WTC11 (cell line): ENCODE results near the gene FAHD1. TPM values are rescaled to one million over a fixed set of nuclear protein-coding genes. Genes with fewer than 3 reads are reported as not detected.

ENCODE experiments used
- ATAC-seq: fragments of 200-7000 bp; cut with Tn5 transposase; 2 replicates; pipeline ENCODE4 v1.10.0; 2021; ENCODE audit warnings: mild to moderate bottlenecking, moderate library complexity
- CTCF ChIA-PET: fragments of 300-600 bp; sonication (Branson Sonifier 250); formaldehyde crosslinking; loops from one replicate; lab custom pipeline; 2021; ENCODE audit warnings: antibody characterized with exemption; lab: Charles Lee
- POLR2A ChIA-PET: fragments of 350-600 bp; sonication (Branson Sonifier 250); formaldehyde crosslinking; loops from one replicate; lab custom pipeline; 2021; ENCODE audit warnings: antibody characterized with exemption; lab: Charles Lee
- DNase-seq: peaks from one replicate; pipeline ENCODE4 v3.0.0; 2021; ENCODE audit warnings: low spot score
- H3K27ac Mint-ChIP-seq: 2 replicates; pipeline ENCODE4 v1.8.0; 2021; ENCODE audit warnings: mixed read lengths
- H3K27me3 Mint-ChIP-seq: 2 replicates; pipeline ENCODE4 v1.8.0; 2021; ENCODE audit warnings: low read depth, mild to moderate bottlenecking, moderate library complexity, mixed read lengths
- H3K36me3 Mint-ChIP-seq: 2 replicates; pipeline ENCODE4 v1.8.0; 2021; ENCODE audit warnings: mixed read lengths
- H3K4me1 Mint-ChIP-seq: 2 replicates; pipeline ENCODE4 v1.8.0; 2022; ENCODE audit warnings: mixed read lengths
- H3K4me3 Mint-ChIP-seq: 2 replicates; pipeline ENCODE4 v1.8.0; 2021; ENCODE audit warnings: mild to moderate bottlenecking, moderate library complexity, mixed read lengths
- H3K9me3 Mint-ChIP-seq: 2 replicates; pipeline ENCODE4 v1.8.0; 2021; ENCODE audit warnings: mixed read lengths
- IRF2 ChIP-seq: sonication (generic); formaldehyde crosslinking; IDR thresholded peaks from 2 replicates; pipeline ENCODE4 v1.8.0; 2022; ENCODE audit warnings: low read depth, missing genetic modification reagents, borderline replicate concordance
- PRRX2 ChIP-seq: fragments of 250-450 bp; sonication (Bioruptor Pico); IDR thresholded peaks from 2 replicates; pipeline ENCODE4 v1.8.0; 2021; ENCODE audit warnings: mild to moderate bottlenecking
- RORB ChIP-seq: fragments of 250-450 bp; sonication (Bioruptor Pico); IDR thresholded peaks from 2 replicates; pipeline ENCODE4 v1.9.0; 2021; ENCODE audit warnings: mild to moderate bottlenecking
- ZBTB21 ChIP-seq: sonication (generic); formaldehyde crosslinking; IDR thresholded peaks from 2 replicates; pipeline ENCODE4 v1.8.1; 2023; ENCODE audit warnings: mild to moderate bottlenecking, missing genetic modification reagents, borderline replicate concordance
- ZNF121 ChIP-seq: sonication (generic); formaldehyde crosslinking; IDR thresholded peaks from 2 replicates; pipeline ENCODE4 v1.8.0; 2023; ENCODE audit warnings: missing genetic modification reagents
- ZNF138 ChIP-seq: sonication (generic); formaldehyde crosslinking; conservative IDR thresholded peaks from 2 replicates; pipeline ENCODE4 v1.8.1; 2022; ENCODE audit warnings: mild to moderate bottlenecking, moderate library complexity, missing genetic modification reagents
- ZNF281 ChIP-seq: sonication (generic); formaldehyde crosslinking; IDR thresholded peaks from 2 replicates; pipeline ENCODE4 v1.8.0; 2023; ENCODE audit warnings: mild to moderate bottlenecking, missing genetic modification reagents
- ZNF317 ChIP-seq: sonication (generic); formaldehyde crosslinking; IDR thresholded peaks from 2 replicates; pipeline ENCODE4 v1.8.1; 2023; ENCODE audit warnings: low read depth, mild to moderate bottlenecking, moderate library complexity, missing genetic modification reagents, borderline replicate concordance
- ZNF512 ChIP-seq: sonication (generic); formaldehyde crosslinking; IDR thresholded peaks from 2 replicates; pipeline ENCODE4 v1.8.1; 2022; ENCODE audit warnings: missing genetic modification reagents, borderline replicate concordance
- ZNF532 ChIP-seq: fragments of 250-450 bp; sonication (Bioruptor Pico); IDR thresholded peaks from 2 replicates; pipeline ENCODE4 v1.9.0; 2021; ENCODE audit warnings: mild to moderate bottlenecking, borderline replicate concordance
- ZSCAN18 ChIP-seq: fragments of 250-450 bp; sonication (Bioruptor Pico); IDR thresholded peaks from 2 replicates; pipeline ENCODE4 v2.1.2; 2022; ENCODE audit warnings: mild to moderate bottlenecking, moderate library complexity
- total RNA-seq: library from RNA; stranded (reverse); gene quantifications from 3 replicates; pipeline ENCODE4 v1.2.3, GENCODE V29; 2021
- TF ChIP-seq, protein P1 (sequence below): sonication (generic); formaldehyde crosslinking; IDR thresholded peaks from 2 replicates; pipeline ENCODE4 v1.8.0; 2023; ENCODE audit warnings: missing genetic modification reagents, mild to moderate bottlenecking, borderline replicate concordance
- TF ChIP-seq, protein P2 (sequence below): fragments of 250-450 bp; sonication (Bioruptor Pico); conservative IDR thresholded peaks from 2 replicates; pipeline ENCODE4 v1.9.0; 2021; ENCODE audit warnings: mild to moderate bottlenecking

Gene FAHD1
- total RNA-seq, 1 experiment from 2014 or later, result 14.3 TPM

- TF ChIP-seq ZNF121 (CRISPR knock-in tag) (no peak), ZNF532 (CRISPR knock-in tag) (no peak), ZNF281 (CRISPR knock-in tag) (no peak), PRRX2 (CRISPR knock-in tag) (no peak), ZNF512 (CRISPR knock-in tag) (no peak), ZNF138 (no peak), ZNF317 (CRISPR knock-in tag) (no peak)
- ChIA-PET CTCF (no interaction called here), POLR2A (no interaction called here)
- Mint-ChIP-seq H3K36me3 (peaks cover 6% of the 10 kb centered on the region), H3K9me3 (no peaks in the 10 kb centered on the region), H3K27ac (peak overlapping the region; percentile 65; the same call in 1 of the 2 replicates), H3K4me1 (0 out of 2 replicates have a peak, but pooled peaks cover 4% of the 10 kb centered on the region), H3K4me3 (no peak overlapping the region), H3K27me3 (no peaks in the 10 kb centered on the region)
- no peak for DNase-seq
- no peak for ATAC-seq
Measured at GRCh38 chr16:1818873-1819525, 8.0 kb upstream of the FAHD1 start.

DNA sequence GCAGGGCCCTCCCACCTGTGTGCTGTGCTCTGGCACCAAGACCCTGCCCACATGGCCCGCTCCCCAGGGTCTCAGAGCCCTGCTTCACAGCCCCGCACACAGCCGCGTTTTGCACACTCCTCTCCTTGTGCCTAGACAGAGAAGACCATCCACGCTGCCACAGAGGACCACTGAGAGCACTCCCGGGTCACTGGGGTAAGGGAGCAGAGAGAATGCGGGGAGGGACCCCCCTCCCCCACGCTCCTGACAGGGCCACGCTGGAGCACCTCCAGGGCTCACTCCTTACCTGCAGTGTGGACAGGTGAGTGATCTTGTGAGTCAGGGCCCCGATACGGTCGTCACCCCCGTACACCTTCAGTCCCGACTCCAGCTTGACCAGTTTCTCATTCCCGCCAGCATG is 7.4 kb upstream of the FAHD1 start:
- ChIA-PET POLR2A (no interaction called here), CTCF (no interaction called here)
- no peaks in the 10 kb centered on the region for H3K27me3 Mint-ChIP-seq
- H3K4me1 Mint-ChIP-seq, result 0 out of 2 replicates have a peak, but pooled peaks cover 4% of the 10 kb centered on the region
- ATAC-seq, result no peak
- no peak for DNase-seq
- peaks cover 6% of the 10 kb centered on the region for H3K36me3 Mint-ChIP-seq
- H3K27ac Mint-ChIP-seq, result peak overlapping the region; percentile 65; the same call in 1 of the 2 replicates
- no peak overlapping the region for H3K4me3 Mint-ChIP-seq
- no peaks in the 10 kb centered on the region for H3K9me3 Mint-ChIP-seq
- TF ChIP-seq ZSCAN18 (CRISPR knock-in tag), result no peak
- no peak for TF ChIP-seq RORB
- TF ChIP-seq ZBTB21, result no peak
- TF ChIP-seq, protein P1, sequence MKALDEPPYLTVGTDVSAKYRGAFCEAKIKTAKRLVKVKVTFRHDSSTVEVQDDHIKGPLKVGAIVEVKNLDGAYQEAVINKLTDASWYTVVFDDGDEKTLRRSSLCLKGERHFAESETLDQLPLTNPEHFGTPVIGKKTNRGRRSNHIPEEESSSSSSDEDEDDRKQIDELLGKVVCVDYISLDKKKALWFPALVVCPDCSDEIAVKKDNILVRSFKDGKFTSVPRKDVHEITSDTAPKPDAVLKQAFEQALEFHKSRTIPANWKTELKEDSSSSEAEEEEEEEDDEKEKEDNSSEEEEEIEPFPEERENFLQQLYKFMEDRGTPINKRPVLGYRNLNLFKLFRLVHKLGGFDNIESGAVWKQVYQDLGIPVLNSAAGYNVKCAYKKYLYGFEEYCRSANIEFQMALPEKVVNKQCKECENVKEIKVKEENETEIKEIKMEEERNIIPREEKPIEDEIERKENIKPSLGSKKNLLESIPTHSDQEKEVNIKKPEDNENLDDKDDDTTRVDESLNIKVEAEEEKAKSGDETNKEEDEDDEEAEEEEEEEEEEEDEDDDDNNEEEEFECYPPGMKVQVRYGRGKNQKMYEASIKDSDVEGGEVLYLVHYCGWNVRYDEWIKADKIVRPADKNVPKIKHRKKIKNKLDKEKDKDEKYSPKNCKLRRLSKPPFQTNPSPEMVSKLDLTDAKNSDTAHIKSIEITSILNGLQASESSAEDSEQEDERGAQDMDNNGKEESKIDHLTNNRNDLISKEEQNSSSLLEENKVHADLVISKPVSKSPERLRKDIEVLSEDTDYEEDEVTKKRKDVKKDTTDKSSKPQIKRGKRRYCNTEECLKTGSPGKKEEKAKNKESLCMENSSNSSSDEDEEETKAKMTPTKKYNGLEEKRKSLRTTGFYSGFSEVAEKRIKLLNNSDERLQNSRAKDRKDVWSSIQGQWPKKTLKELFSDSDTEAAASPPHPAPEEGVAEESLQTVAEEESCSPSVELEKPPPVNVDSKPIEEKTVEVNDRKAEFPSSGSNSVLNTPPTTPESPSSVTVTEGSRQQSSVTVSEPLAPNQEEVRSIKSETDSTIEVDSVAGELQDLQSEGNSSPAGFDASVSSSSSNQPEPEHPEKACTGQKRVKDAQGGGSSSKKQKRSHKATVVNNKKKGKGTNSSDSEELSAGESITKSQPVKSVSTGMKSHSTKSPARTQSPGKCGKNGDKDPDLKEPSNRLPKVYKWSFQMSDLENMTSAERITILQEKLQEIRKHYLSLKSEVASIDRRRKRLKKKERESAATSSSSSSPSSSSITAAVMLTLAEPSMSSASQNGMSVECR, result no peak
- no peak for TF ChIP-seq IRF2
- TF ChIP-seq, protein P2, sequence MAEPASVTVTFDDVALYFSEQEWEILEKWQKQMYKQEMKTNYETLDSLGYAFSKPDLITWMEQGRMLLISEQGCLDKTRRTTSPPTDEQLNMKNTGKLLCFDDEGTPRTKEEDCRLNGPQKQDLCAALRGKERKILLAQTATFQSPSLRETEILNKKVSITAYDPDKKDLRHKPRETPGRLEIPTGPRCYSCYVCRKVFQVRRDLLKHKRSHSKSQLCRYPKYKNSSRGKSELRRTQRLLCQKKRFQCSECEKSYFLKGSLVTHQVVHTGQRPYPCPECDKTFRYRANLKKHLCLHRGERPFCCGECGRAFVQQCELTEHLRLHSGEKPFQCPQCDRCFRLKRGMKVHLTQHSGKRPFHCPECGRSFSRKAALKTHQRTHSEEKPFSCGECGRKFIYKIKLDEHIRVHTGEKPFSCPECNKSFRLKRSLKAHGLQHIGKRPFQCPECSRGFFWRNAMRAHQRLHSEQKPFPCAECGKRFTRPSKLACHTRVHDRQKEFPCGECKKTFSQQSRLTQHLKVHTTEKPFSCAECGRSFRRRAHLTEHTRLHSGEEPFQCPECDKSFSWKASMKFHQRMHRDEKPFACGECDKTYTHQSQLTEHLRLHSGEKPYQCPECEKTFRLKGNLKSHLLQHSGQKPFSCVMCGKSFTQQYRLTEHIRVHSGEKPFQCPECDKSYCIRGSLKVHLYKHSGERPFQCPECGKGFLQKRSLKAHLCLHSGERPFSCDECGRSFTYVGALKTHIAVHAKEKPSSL (CRISPR knock-in tag), result no peak
